Loucy (cell line): ENCODE results near the gene BRD4.

ENCODE experiments used
- CTCF ChIP-seq: fragments of 200-600 bp; sonication (generic); conservative IDR thresholded peaks from 2 replicates; pipeline ENCODE4 v1.5.1; 2014; ENCODE audit warnings: mild to moderate bottlenecking, antibody characterized with exemption, low read length
- EZH2phosphoT487 ChIP-seq: fragments of 200-600 bp; IDR thresholded peaks from 2 replicates; pipeline ENCODE4 v1.6.1; 2018; ENCODE audit warnings: antibody characterized with exemption, mild to moderate bottlenecking, moderate library complexity, borderline replicate concordance

GRCh38 chr19:15354566-15355296 lies 22.4 kb upstream of the BRD4 start:
- no peak for TF ChIP-seq CTCF
- no peak for TF ChIP-seq EZH2phosphoT487
